HCT116 (cell line): ENCODE results near the gene RPH3AL. TPM values are rescaled to one million over a fixed set of nuclear protein-coding genes. Genes with fewer than 3 reads are reported as not detected.

Experiments used
- ATAC-seq: fragments of 200-7000 bp; cut with Tn5 transposase; 2 replicates; pipeline ENCODE4 v1.9.1; 2020; ENCODE audit warnings: mild to moderate bottlenecking, moderate library complexity
- BruUV-seq: library from RNA; stranded (reverse); fragments of 400-500 nt; replicated peaks from 2 replicates; lab custom pipeline; 2021; lab: Mats Ljungman, UMichigan
- CTCF ChIA-PET: fragments of 300-600 bp; sonication (Branson Sonifier 250); formaldehyde crosslinking; loops from one replicate; lab custom pipeline; 2021; ENCODE audit warnings: antibody characterized with exemption; lab: Charles Lee
- POLR2A ChIA-PET: fragments of 300-600, 350-600 bp; sonication (Branson Sonifier 250); formaldehyde crosslinking; loops from one replicate; lab custom pipeline; 2021; ENCODE audit warnings: antibody characterized with exemption; lab: Charles Lee
- RAD21 ChIA-PET, 2 experiments: fragments of 300-600 bp; sonication (Branson Sonifier 250); formaldehyde crosslinking; loops; one replicate each; lab custom pipeline; 2023; ENCODE audit warnings: low total read pairs in 2 of 2; ENCODE audit not compliant: uncharacterized antibody in 2 of 2, unreplicated experiment in 2 of 2, low non-redundant PET in 1 of 2; lab: Charles Lee
- DNase-seq: peaks from one replicate; pipeline ENCODE4 v3.0.0-alpha.2; 2010; ENCODE audit warnings: low read depth, low spot score
- H2AFZ ChIP-seq: fragments of 200-600 bp; shearing (Covaris generic), sonication (generic); 2 replicates; pipeline ENCODE4 v1.6.1; 2017; ENCODE audit warnings: low read depth, mixed run types, mixed read lengths, antibody characterized with exemption, low read length; ENCODE audit not compliant: poor library complexity, severe bottlenecking
- H3K27ac ChIP-seq: 2 replicates; pipeline ENCODE4 v1.5.1; 2012; ENCODE audit warnings: low read depth, low read length
- H3K27me3 ChIP-seq: fragments of 200-600 bp; sonication (generic); 2 replicates; pipeline ENCODE4 v1.6.1; 2016; ENCODE audit warnings: mixed run types, low read length, mixed read lengths; ENCODE audit not compliant: insufficient read depth
- H3K36me3 ChIP-seq, 2 experiments: fragments of 200-500 bp in 1 of 2; fragments of 200-600 bp in 1 of 2; sonication (Bioruptor generic) in 1 of 2; sonication (generic) in 1 of 2; 2 replicates each; pipeline versions ENCODE4 v1.5.1 to v1.6.1; 2014 to 2016; ENCODE audit warnings: low read length in 2 of 2, inconsistent platforms in 1 of 2, mixed read lengths in 1 of 2, mixed run types in 1 of 2; ENCODE audit not compliant: insufficient read depth in 2 of 2, control insufficient read depth in 1 of 2
- H3K4me1 ChIP-seq, 2 experiments: fragments of 200-600 bp in 1 of 2; sonication (generic) in 1 of 2; 2 replicates each; pipeline versions ENCODE4 v1.5.1 to v1.6.1; 2012 to 2017; ENCODE audit warnings: low read length in 2 of 2, inconsistent platforms in 1 of 2, mild to moderate bottlenecking in 1 of 2, mixed read lengths in 1 of 2, mixed run types in 1 of 2, moderate library complexity in 1 of 2; ENCODE audit not compliant: insufficient read depth in 2 of 2, control insufficient read depth in 1 of 2
- H3K4me2 ChIP-seq: fragments of 200-600 bp; sonication (generic); 2 replicates; pipeline ENCODE4 v1.6.1; 2017; ENCODE audit warnings: mixed run types, low read length, mixed read lengths
- H3K4me3 ChIP-seq, 2 experiments: fragments of 200-600 bp in 1 of 2; sonication (generic) in 1 of 2; replicated peaks in 1 of 2; 2 replicates each; pipeline ENCODE4 v1.5.1; 2011 to 2016; ENCODE audit warnings: low read length in 2 of 2, control low read depth in 1 of 2, low read depth in 1 of 2, mild to moderate bottlenecking in 1 of 2, mixed read lengths in 1 of 2, mixed run types in 1 of 2
- H3K79me2 ChIP-seq: fragments of 200-600 bp; sonication (generic); 2 replicates; pipeline ENCODE4 v1.6.1; 2017; ENCODE audit warnings: mild to moderate bottlenecking, mixed run types, low read length, moderate library complexity, mixed read lengths; ENCODE audit not compliant: insufficient read depth
- H3K9ac ChIP-seq: fragments of 200-600 bp; sonication (generic); 2 replicates; pipeline ENCODE4 v1.6.1; 2016; ENCODE audit warnings: low read length, mixed read lengths
- H3K9me2 ChIP-seq: fragments of 200-600 bp; sonication (generic), shearing (Covaris generic); 2 replicates; pipeline ENCODE4 v1.6.1; 2017; ENCODE audit warnings: mixed run types, mild to moderate bottlenecking, moderate library complexity; ENCODE audit not compliant: insufficient read depth
- H3K9me3 ChIP-seq, 2 experiments: fragments of 200-500 bp in 1 of 2; fragments of 200-600 bp in 1 of 2; sonication (Bioruptor generic) in 1 of 2; sonication (generic) in 1 of 2; 2 replicates each; pipeline ENCODE4 v1.6.1; 2014 to 2017; ENCODE audit warnings: low read length in 2 of 2, mixed read lengths in 2 of 2, inconsistent platforms in 1 of 2, low read depth in 1 of 2, mild to moderate bottlenecking in 1 of 2, mixed run types in 1 of 2, moderate library complexity in 1 of 2; ENCODE audit not compliant: control insufficient read depth in 1 of 2, insufficient read depth in 1 of 2
- H4K20me1 ChIP-seq: fragments of 200-600 bp; sonication (generic), shearing (Covaris generic); 2 replicates; pipeline ENCODE4 v1.6.1; 2017; ENCODE audit warnings: mixed run types, mild to moderate bottlenecking, moderate library complexity; ENCODE audit not compliant: insufficient read depth
- ATF3 ChIP-seq: IDR thresholded peaks from 2 replicates; pipeline ENCODE4 v1.6.1; 2012
- CEBPB ChIP-seq: IDR thresholded peaks from 2 replicates; pipeline ENCODE4 v1.6.1; 2012; ENCODE audit warnings: low read depth
- CTCF ChIP-seq, 3 experiments: fragments of 200-600 bp in 1 of 3; sonication (generic) in 1 of 3; IDR thresholded peaks in 2 of 3; conservative IDR thresholded peaks in 1 of 3; 2 replicates each; pipeline ENCODE4 v1.5.1; 2012 to 2017; ENCODE audit warnings: low read depth in 2 of 3, low read length in 2 of 3, antibody characterized with exemption in 1 of 3, borderline replicate concordance in 1 of 3, control low read depth in 1 of 3, mild to moderate bottlenecking in 1 of 3, mixed read lengths in 1 of 3, mixed run types in 1 of 3, moderate library complexity in 1 of 3; ENCODE audit not compliant: insufficient read depth in 1 of 3
- EZH2 ChIP-seq: fragments of 200-600 bp; sonication (generic); IDR thresholded peaks from 2 replicates; pipeline ENCODE4 v1.6.1; 2017; ENCODE audit warnings: antibody characterized with exemption, mixed run types
- EZH2phosphoT487 ChIP-seq: fragments of 200-600 bp; IDR thresholded peaks from 2 replicates; pipeline ENCODE4 v1.6.1; 2018; ENCODE audit warnings: antibody characterized with exemption, borderline replicate concordance
- FOSL1 ChIP-seq: IDR thresholded peaks from 2 replicates; pipeline ENCODE4 v1.6.1; 2012; ENCODE audit warnings: low read depth
- JUND ChIP-seq: IDR thresholded peaks from 2 replicates; pipeline ENCODE4 v1.6.1; 2012
- MAX ChIP-seq: IDR thresholded peaks from 2 replicates; pipeline ENCODE4 v1.6.1; 2012
- POLR2AphosphoS5 ChIP-seq: IDR thresholded peaks from 2 replicates; pipeline ENCODE4 v1.6.1; 2011; ENCODE audit warnings: mild to moderate bottlenecking, low read depth, low read length, moderate library complexity
- RAD21 ChIP-seq: IDR thresholded peaks from 2 replicates; pipeline ENCODE4 v1.6.1; 2012; ENCODE audit warnings: low read depth, mild to moderate bottlenecking
- SIN3A ChIP-seq: IDR thresholded peaks from 2 replicates; pipeline ENCODE4 v1.6.1; 2012; ENCODE audit warnings: low read depth
- SP1 ChIP-seq: IDR thresholded peaks from 2 replicates; pipeline ENCODE4 v1.6.1; 2012; ENCODE audit warnings: low read depth
- SRF ChIP-seq: IDR thresholded peaks from 2 replicates; pipeline ENCODE4 v1.6.1; 2012; ENCODE audit warnings: low read depth
- TCF7L2 ChIP-seq: IDR thresholded peaks from 2 replicates; pipeline ENCODE4 v1.7.0; 2011; ENCODE audit warnings: borderline replicate concordance, inconsistent platforms; ENCODE audit not compliant: insufficient read depth, insufficient read length; ENCODE audit errors: extremely low read depth
- YY1 ChIP-seq: IDR thresholded peaks from 2 replicates; pipeline ENCODE4 v1.6.1; 2011; ENCODE audit warnings: low read length, low read depth, moderate library complexity, mild to moderate bottlenecking; ENCODE audit not compliant: insufficient replicate concordance; ENCODE audit errors: extremely low read depth
- ZBTB33 ChIP-seq: IDR thresholded peaks from 2 replicates; pipeline ENCODE4 v1.6.1; 2011; ENCODE audit warnings: mild to moderate bottlenecking, low read length, moderate library complexity; ENCODE audit not compliant: insufficient replicate concordance; ENCODE audit errors: extremely low read depth
- ZFX ChIP-seq: fragments of 450-650 bp; IDR thresholded peaks from 2 replicates; pipeline ENCODE4 v1.6.1; 2017
- intact Hi-C: fragments of 100-400 bp; cut with micrococcal nuclease; formaldehyde crosslinking; loops from 2 replicates; pipeline ENCODE4 v1.10.0; 2022
- total RNA-seq: library from RNA; stranded (reverse); gene quantifications from one replicate; pipeline ENCODE4 v1.2.1, GENCODE V29; 2021; ENCODE audit not compliant: unreplicated experiment

The RPH3AL gene
- total RNA-seq, 1 experiment from 2014 or later, result 17.0 TPM

- no peak for TF ChIP-seq ATF3
- TF ChIP-seq ZFX, result no peak
- TF ChIP-seq SRF, result no peak
- TF ChIP-seq EZH2phosphoT487, result no peak
- no peak for TF ChIP-seq EZH2
- TF ChIP-seq TCF7L2, result no peak
- no peak for TF ChIP-seq SIN3A
Observed at GRCh38 chr17:281365-281999, 71.1 kb downstream of the RPH3AL start (continued).

- Histone ChIP-seq H3K4me3 (no peak overlapping the region), H3K36me3 (no peaks in the 10 kb centered on the region), H3K9me2 (no peaks in the 10 kb centered on the region), H3K79me2 (no peaks in the 10 kb centered on the region), H3K4me1 (no peaks in the 10 kb centered on the region), H3K4me2 (no peak overlapping the region), H2AFZ (no peak overlapping the region), H3K9me3 (no peaks in the 10 kb centered on the region), H4K20me1 (no peaks in the 10 kb centered on the region), H3K27ac (no peak overlapping the region), H3K27me3 (no peaks in the 10 kb centered on the region), H3K9ac (no peak overlapping the region)
- ChIA-PET POLR2A (no interaction called here), CTCF (no interaction called here), RAD21 (no interaction called here)
- TF ChIP-seq MAX (no peak), EZH2phosphoT487 (no peak), FOSL1 (no peak), SP1 (no peak), EZH2 (no peak), SRF (no peak), CEBPB (no peak), ZBTB33 (no peak), CTCF (IDR thresholded peaks at IDR 0.05 in 2 of 3, conservative IDR thresholded peaks at IDR 0.05 in 1 of 3; ENCODE audit: borderline replicate concordance in 1 of 3, insufficient read depth in 1 of 3, low read depth in 2 of 3, low read length in 2 of 3) (no peak), RAD21 (no peak), POLR2AphosphoS5 (no peak), YY1 (no peak), ZFX (no peak), JUND (no peak)
- intact Hi-C loops, result no loop called here
- ATAC-seq (no peak), DNase-seq (no peak)
- no TSS peak for BruUV-seq
Observed at GRCh38 chr17:280901-281300, 71.7 kb downstream of the RPH3AL start.
